Measurements from ENCODE around the gene MESD.
A peak's percentile ranks its signal among the peaks of the same experiment; 100 is the strongest.
"Not testable (repeated sequence)": the region's sequence is repeated elsewhere in the genome, so short reads cannot be mapped to it uniquely, and the experiment has no call there.

Gene MESD

DNA sequence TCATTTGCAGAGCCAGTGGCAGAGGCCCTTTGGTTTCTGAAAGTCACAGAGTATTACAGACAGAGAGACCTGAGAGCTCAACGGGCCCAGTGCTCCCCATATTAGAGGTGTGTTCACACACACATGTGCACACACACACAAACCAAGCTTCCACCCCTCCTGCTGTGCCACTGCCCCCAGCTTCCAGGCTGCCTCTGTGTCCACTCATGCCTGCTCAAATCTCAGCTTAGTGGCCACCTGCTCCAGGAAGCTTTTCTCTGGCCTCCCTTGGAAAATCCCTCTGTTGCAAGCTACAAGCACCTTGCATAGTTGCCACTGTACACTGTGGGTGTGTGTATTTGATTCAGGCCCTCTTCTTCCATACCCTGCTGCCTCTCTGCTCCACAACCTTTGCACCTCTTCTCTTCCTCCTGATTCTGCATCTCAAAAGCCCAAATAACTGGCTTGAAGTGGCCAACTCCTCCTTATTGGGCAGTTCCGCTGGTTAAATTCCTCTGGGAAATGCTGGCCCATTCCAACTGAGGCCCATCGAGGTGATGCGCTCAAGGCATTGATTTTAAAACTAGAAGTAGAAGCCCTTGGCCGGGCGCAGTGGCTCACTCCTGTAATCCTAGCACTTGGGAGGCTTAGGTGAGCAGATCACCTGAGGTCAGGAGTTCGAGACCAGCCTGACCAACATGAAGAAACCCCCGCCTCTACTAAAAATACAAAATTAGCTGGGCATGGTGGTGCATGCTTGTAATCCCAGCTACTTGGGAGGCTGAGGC is 23.0 kb downstream of the MESD start:
- no peak for DNase-seq (ENCODE audit: low read depth in 2 of 3, low spot score in 1 of 3)

DNA sequence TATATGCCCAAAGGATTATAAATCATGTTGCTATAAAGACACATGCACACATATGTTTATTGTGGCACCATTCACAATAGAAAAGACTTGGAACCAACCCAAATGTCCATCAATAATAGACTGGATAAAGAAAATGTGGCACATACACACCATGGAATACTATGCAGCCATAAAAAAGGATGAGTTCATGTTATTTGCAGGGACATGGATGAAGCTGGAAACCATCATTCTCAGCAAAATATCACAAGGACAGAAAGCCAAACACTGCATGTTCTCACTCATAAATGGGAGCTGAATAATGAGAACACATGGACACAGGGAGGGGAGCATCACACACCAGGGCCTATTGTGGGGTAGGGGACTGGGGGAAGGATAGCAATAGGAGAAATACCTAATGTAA is 24.2 kb downstream of the MESD start:
- DNase-seq (ENCODE audit: low read depth in 2 of 3, low spot score in 1 of 3) = not testable (repeated sequence)

DNA sequence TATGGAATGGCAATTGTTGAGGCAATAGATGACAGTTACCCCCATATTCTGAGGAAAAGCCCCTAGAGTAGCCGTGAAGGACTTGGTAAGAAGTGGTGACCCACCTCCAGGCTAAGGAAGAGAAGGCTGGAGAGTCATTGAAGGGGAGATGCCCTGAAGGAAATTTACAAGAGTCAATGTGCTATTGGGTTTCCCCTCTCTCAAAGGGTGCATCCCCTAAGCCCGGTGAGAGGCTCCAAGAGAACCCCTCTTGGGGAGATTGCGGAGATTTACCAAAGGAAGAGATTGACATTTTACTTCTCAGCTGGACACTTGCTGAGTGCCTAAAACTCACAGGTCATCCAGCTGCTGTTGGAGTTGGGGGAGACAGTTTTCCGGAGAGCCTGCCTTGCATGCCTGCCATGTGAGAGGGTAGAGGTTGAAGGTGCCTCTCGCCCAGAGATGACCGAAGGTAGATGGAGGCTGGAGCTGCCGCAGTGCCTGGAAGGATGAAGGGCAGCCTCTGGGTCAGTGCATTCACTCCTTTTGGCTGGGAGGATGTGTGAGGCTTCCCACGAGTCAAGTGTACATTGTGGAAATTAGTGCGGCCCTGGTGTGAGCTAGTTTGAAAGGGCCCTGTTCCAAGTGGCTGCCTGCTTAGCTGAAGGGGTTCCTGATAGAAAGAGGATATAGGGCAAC is 30.7 kb downstream of the MESD start:
- no peak for DNase-seq (ENCODE audit: low read depth in 2 of 3, low spot score in 1 of 3)

DNA sequence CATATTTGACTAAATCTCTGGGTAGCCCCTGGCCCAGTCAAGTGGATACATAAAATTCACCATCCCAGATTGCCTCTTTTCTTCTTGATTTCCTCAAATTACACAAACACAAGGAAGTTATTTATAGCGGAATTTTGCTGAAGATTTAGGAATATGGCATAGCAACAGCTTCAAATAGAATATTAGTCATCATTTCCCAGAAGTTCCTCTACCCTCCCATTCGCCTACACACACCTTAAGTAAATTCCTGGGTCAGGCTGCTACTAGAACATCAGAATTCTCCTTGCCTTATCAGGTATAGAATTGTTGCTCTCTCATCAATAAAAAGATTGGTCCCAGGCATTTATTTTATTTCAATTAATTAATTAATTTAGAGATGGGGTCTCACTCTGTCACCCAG is 31.6 kb downstream of the MESD start:
- no peak for DNase-seq (ENCODE audit: low read depth in 2 of 3, low spot score in 1 of 3)

DNA sequence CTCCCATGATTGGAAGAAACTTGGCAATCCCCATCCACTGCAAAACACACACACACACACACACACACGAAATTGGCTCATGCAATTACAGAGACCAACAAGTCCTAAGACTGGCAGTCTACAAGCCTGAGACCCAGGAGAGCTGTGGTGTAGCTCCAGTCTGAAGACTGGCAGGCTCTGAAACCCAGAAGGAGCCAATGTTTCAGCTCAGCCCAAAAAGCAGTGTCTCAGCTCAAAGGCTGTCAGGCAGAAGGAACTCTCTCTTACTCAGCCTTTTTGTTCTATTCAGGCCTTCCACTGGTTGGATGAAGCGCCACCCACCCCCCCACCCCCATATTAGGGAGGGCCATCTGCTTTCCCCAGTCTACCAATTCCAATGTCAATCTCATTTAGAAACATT is 32.1 kb downstream of the MESD start:
- DNase-seq (ENCODE audit: low read depth in 2 of 3, low spot score in 1 of 3) = no peak

DNA sequence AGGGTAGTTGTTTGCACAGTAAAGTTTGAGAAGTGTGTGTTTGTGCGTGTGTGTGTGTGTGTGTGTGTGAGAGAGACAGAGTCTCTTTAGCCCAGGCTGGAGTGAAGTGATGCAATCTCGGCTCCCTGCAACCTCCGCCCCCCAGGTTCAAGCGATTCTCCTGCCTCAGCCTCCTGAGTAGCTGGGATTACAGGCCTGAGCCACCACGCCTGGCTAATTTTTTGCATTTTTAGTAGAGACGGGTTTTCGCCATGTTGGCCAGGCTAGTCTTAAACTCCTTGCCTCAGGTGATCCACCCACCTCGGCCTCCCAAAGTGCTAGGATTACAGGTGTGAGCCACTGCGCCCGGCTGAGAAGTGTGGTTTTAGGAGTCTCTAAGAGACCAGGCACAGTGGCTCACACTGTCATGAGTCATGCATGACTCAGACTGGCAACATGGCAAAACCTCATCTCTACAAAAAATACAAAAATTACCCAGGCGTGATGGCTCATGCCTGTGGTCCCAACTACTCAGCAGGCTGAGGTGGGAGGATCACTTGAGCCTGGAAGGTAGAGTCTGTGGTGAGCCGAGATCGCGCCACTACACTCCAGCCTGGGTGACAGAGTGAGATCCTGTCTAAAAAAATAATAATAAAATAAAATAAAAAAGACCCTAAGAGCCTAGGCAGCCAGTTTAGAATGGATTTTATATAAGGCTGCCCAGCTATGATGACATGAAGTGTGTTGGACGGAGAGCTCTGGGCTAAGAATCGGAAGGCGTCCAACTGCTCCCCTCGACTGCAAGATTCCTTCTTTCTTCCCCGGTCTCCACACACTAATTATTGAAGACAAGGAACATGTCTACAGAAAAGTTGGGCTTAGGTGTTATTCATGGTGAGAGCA is 33.8 kb downstream of the MESD start:
- DNase-seq (ENCODE audit: low read depth in 2 of 3, low spot score in 1 of 3) = peak; percentile 52 to 62 (median 60)

DNA sequence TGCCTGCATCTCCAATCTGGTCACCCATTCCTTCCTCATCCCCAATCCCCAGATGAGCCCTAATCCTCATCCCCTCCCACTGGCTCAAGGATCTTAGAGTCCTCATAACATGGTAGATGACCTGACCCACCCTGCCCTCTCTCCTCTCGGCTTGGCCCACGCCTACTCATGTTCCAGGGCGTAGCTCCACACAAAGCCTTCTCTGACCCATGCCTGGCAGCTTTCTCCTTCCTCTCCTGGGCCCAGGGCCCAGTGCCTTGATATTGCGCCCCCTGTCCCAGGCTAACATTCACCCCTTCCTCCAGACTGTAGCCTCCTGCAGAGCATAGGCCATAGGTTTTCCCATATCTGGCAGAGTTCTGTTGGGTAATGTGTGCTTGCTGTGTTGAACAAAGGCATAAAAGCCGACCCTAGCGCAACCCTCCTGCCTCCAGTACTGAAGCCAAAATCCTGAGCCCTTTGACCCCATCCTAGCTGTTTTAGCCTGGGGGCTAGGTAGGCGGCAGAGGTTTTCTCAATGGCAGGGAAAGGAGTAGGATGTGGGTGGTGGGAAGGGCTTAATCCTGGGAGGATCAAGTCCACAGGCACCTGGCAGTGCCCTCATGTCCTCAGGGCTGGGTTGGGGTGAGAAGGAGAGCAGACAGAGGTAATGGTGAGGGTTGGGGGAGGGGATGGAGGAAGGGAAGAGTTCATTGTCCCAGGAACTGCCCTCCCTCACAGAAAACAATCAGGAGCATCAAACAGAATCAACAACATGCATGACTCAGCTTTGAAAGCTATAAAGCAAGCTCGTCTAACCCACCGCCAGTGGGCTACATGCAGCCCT is 35.5 kb downstream of the MESD start:
- no peak for DNase-seq (ENCODE audit: low read depth in 2 of 3, low spot score in 1 of 3)

DNA sequence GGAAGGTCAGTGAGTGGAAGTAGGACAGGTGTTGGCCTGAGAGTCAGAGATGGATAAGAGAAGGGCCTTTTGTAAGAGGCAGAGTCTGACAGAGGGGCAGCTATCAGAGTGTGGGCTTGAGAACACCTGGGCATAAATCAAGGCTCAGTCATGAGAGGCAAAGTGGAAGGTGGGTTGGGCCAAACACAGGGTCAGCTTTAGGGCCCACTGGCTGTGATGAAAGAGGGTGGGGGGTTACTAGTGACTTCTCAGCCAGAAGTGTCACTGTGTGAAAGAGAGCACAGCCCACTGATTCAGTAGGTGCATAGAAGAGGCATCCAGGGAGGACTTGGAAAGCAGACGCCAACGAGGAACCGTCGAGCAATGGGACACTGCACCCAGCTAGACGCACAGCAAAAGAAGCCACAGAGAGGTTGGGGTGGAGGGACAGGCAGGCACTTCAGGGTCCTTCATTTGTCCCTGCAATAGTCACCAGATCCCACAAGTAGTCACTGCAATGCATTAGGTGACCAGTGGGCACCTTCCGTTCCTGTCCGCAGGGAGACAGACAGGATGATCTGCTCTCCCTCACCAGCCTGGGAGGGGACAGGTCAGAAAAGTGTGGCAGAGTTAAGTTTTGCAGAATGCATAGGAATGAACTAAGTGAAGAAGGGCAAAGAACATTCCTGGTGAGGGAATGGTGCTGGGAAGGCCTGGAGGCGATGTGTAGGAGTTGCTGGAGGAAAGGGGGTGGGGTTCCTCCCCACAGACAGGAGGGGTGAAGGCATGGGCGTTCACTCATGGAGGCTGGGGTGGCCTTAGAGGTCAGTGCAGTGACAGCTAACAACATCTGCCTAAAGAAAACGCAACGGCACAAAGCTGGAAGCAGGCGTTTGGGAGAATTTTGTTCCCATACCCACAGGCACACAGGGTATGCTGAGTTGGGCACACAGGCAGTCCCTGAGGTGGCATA is 36.3 kb downstream of the MESD start:
- no peak for DNase-seq (ENCODE audit: low read depth in 2 of 3, low spot score in 1 of 3)

DNA sequence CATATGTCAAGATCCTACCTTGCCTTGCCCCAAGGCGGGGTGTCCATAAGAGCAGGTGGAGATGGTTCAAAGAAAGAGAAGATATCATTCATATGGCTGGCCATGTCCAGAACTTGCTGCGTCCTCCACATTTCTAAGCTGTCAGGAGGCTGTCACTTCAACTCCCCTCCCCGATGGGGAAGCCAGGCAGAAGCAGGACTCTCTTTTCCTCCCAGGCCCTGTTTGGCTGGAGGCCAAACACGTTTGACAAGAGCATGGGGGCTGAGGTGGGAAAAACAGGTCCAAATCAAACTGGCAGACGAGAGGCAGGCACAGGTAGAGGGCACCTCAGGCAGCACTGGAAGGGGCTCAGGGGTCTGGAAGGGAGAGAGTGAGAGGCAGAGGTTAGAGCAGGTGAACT is 37.7 kb downstream of the MESD start:
- DNase-seq (ENCODE audit: low read depth in 2 of 3, low spot score in 1 of 3) = no peak

DNA sequence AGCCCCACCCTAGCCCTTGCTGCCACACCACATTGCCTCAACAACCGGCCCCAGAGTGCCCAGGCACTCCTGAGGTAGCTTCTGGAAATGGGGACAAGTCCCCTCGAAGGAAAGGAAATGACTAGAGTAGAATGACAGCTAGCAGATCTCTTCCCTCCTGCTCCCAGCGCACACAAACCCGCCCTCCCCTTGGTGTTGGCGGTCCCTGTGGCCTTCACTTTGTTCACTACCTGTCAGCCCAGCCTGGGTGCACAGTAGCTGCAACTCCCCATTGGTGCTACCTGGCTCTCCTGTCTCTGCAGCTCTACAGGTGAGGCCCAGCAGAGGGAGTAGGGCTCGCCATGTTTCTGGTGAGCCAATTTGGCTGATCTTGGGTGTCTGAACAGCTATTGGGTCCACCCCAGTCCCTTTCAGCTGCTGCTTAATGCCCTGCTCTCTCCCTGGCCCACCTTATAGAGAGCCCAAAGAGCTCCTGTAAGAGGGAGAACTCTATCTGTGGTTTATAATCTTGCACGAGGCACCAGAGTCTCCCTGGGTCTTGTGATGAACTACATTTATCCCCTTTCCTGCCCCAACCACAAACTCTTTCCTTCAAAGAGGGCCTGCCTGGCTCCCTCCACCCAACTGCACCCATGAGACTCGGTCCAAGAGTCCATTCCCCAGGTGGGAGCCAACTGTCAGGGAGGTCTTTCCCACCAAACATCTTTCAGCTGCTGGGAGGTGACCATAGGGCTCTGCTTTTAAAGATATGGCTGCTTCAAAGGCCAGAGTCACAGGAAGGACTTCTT is 39.1 kb downstream of the MESD start:
- no peak for DNase-seq (ENCODE audit: low read depth in 2 of 3, low spot score in 1 of 3)

DNA sequence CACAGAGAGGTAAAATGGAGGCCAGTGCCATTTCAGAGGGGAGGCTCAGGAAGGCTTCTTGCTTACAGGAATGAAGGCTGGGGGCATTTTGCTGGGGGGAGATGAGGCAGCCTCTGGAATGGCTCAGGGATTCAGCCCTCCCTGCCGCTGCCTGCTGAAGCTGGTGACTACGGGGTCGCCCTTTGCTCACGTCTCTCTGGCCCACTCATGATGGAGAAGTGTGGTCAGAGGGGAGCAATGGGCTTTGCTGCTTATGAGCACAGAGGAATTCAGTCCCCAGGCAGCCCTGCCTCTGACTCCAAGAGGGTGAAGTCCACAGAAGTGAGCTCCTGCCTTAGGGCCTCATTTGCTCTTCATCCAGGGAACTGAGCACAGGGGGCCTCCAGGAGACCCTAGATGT is 39.9 kb downstream of the MESD start:
- DNase-seq (ENCODE audit: low read depth in 2 of 3, low spot score in 1 of 3) = no peak

DNA sequence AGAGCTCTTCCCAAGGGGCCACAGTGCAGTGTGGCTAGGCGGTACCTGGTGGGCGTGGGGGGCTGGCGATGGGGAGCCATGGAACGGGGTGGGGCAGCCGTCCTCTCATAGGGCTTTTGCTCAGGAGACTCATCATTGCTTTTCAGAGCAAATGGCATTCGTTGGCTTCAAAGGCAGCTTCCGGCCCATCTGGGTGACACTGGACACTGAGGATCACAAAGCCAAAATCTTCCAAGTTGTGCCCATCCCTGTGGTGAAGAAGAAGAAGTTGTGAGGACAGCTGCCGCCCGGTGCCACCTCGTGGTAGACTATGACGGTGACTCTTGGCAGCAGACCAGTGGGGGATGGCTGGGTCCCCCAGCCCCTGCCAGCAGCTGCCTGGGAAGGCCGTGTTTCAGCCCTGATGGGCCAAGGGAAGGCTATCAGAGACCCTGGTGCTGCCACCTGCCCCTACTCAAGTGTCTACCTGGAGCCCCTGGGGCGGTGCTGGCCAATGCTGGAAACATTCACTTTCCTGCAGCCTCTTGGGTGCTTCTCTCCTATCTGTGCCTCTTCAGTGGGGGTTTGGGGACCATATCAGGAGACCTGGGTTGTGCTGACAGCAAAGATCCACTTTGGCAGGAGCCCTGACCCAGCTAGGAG is 40.8 kb downstream of the MESD start:
- no peak for DNase-seq (ENCODE audit: low read depth in 2 of 3, low spot score in 1 of 3)

DNA sequence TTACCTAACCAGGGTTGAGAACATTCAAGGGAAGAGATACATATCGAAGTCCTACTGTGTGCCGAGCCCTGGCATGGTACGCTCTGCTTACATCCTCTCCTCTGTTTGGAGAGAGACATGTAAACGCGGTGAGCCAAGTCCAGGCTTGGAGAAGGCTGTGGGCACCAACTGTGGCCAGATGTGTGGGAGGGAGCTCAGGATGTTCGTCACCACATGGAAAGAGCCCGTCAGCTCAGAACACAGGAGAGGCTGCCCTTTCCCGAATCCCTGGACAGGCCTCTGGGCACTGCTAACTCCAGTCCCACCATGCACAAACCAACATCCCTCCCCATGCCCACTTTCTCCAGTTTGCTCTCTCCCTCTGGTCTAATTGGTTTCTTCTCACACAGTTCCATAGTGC is 43.0 kb downstream of the MESD start:
- DNase-seq (ENCODE audit: low read depth in 2 of 3, low spot score in 1 of 3) = no peak

DNA sequence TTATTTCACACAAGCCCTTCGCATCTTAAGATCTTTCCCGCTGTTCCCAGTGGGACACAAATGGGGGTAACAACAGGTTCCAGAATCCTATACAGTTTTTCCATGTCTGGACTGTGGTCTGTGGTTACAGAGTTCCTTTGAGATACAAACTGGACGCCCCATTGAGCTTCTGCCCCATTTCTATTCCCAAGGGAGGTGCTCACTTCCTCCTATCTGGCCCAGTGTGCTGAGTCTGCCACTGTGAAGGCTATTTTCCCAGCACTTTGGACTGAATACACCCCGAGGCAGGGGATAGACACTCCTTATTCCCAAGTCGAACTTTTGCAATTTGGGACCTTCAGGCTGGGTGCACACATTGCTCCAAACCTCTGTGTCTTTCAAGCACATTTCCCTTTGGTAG is 44.0 kb downstream of the MESD start:
- DNase-seq (ENCODE audit: low read depth in 2 of 3, low spot score in 1 of 3) = no peak

DNA sequence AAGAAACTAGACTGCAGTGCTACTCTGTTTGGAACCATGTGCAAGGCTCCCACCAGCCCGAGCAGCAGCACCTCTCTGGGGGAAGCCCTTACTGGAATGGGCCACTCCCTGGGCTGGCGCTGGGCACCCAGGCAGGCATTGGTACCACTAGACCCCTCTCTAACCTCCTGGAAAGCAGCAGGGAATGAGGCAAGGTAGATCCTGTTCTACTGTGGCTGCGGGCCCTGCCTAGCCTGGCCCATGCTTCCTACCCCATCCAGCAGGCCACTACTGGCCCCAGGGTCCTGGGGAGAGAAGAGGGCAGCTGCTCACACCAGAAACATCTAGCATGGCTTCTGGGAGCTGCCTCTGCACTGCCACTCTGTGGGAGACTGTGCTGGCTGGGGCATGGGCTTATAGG is 44.8 kb downstream of the MESD start:
- DNase-seq (ENCODE audit: low read depth in 2 of 3, low spot score in 1 of 3) = no peak

DNA sequence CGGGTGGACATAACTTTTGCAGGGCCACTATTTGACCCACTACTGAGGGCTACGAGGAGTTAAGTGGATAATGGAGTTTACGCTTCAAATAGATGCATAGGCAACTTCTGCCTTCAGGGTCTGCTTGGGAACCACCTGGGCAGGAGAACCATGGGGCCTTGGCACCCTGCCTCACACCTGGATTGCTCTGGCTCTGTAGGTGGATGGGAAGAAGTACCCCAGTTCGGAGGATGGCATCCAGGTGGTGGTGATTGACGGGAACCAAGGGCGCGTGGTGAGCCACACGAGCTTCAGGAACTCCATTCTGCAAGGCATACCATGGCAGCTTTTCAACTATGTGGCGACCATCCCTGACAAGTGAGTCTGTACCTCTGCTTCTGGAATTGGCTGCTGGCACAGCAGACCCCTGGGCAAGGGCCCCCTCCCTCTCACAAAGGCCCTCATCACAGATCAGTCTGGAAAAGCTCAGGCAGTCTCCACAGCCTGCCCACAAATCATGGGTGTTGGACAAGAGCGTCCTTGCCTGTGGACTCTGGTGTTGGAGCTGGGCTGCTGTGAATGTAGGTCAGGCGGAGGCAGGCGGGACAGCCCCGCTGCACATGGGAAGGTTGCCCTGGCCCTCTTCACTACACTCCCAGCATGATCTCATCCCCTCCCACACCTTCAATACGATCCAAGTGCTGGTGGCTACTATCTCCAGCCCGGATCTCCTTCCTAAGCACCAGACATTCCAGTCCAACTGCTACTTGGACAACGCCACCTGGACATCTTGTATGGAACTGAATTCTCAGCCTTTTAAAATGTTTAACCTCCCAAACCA is 46.7 kb downstream of the MESD start:
- no peak for DNase-seq (ENCODE audit: low read depth in 2 of 3, low spot score in 1 of 3)

DNA sequence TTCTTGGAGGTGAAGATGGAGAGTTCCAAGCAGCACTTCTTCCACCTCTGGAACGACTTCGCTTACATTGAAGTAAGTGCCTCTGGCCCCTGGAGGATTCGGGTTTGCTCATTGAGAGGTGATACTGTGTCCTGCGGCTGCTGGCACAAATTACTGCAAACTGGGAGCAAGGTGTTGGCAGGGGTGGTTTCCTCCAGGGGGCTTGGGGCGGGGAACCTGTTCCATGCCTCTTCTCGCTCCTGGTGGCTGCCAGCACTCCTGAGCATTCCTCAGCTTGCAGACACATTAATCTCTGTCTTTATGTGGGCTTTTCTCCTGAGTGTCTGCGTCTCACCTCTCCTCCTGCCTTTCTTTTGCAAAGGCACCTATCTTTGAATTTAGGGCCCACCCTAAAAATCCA is 47.4 kb downstream of the MESD start:
- DNase-seq (ENCODE audit: low read depth in 2 of 3, low spot score in 1 of 3) = no peak

DNA sequence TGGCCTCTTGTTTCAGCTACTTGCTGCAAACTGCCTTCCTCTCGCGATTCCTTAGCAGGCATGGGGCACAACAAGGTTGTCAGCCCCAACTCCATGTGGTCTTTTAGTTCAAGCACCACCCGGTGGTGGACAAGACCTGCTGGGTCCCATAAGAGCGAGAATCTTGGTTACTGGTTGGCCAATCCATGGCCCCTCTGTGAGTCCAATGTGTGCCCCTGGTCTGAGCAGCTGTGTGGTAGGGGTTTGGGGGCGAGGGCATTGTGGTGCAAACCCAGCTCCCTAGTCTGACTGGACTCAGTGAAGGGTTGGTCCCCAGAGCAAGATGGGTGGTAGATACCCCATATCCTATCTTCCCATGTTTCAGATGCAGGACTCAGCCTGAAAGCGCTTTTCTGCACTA is 48.8 kb downstream of the MESD start:
- no peak for DNase-seq (ENCODE audit: low read depth in 2 of 3, low spot score in 1 of 3)

Measured in stimulated activated CD4-positive, alpha-beta T cell treated with anti-CD3 and anti-CD28 coated beads, Interleukin-12 subunit alpha, Interleukin-12 subunit beta, amount 100 ng/mL, for 48 hours (primary cell).